K562 (cell line): ENCODE measurements around the gene VIT. TPM values are rescaled to one million over a fixed set of nuclear protein-coding genes. Genes with fewer than 3 reads are reported as not detected.

Experiments used
- ATAC-seq: fragments of 200-7000 bp; cut with Tn5 transposase; 3 replicates; pipeline ENCODE4 v1.9.1; 2020; ENCODE audit warnings: moderate library complexity
- BruUV-seq: library from RNA; stranded (reverse); fragments of 400-500 nt; replicated peaks from 2 replicates; lab custom pipeline; 2021; lab: Mats Ljungman, UMichigan
- CTCF ChIA-PET: fragments of 300-600 bp; formaldehyde crosslinking; extraction: SDS; loops from one replicate; lab custom pipeline; 2021; ENCODE audit warnings: low intra/inter-chr PET ratio; lab: Yijun Ruan, JAX
- POLR2A ChIA-PET: fragments of 300-600, 350-650 bp; sonication (Branson Sonifier 250); formaldehyde crosslinking; extraction: SDS; loops from one replicate; lab custom pipeline; 2021; ENCODE audit warnings: antibody characterized with exemption, inconsistent platforms; lab: Yijun Ruan, JAX
- DNase-seq, 4 experiments: peaks; one replicate each; pipeline versions ENCODE4 v3.0.0 to v3.0.0-alpha.2; 2011 to 2018; ENCODE audit warnings: low spot score in 3 of 4, mixed read lengths in 3 of 4; ENCODE audit errors: extremely low read depth in 1 of 4
- FAIRE-seq: peaks from 2 replicates; lab custom pipeline; 2011; peaks lifted over from hg19 to GRCh38; lab: Jason Lieb, UNC
- H2AFZ ChIP-seq: 2 replicates; pipeline ENCODE4 v1.6.0; 2011; ENCODE audit warnings: low read depth, low read length, control low read depth, inconsistent platforms
- H3K27ac ChIP-seq: fragments of 200-600 bp; 3 replicates; pipeline ENCODE4 v1.8.0; 2011; ENCODE audit warnings: low read depth, mild to moderate bottlenecking, control low read depth, inconsistent platforms, low read length, moderate library complexity, mixed read lengths; ENCODE audit errors: extremely low read depth
- H3K27me3 ChIP-seq, 2 experiments: fragments of 300-600 bp in 1 of 2; 2 replicates in 1 of 2; 3 replicates in 1 of 2; pipeline versions ENCODE4 v1.6.0 to v1.8.0; 2011; ENCODE audit warnings: inconsistent platforms in 2 of 2, low read length in 2 of 2, mild to moderate bottlenecking in 1 of 2, mixed read lengths in 1 of 2, moderate library complexity in 1 of 2; ENCODE audit not compliant: control insufficient read depth in 2 of 2, insufficient read depth in 2 of 2
- H3K36me3 ChIP-seq: fragments of 300-600 bp; 3 replicates; pipeline ENCODE4 v1.8.0; 2011; ENCODE audit warnings: mild to moderate bottlenecking, low read length, inconsistent platforms; ENCODE audit not compliant: control insufficient read depth, insufficient read depth
- H3K4me1 ChIP-seq, 2 experiments: fragments of 200-600 bp in 1 of 2; replicated peaks in 1 of 2; 2 replicates in 1 of 2; 3 replicates in 1 of 2; pipeline versions ENCODE4 v1.5.1 to v1.8.0; 2011; ENCODE audit warnings: inconsistent platforms in 2 of 2, low read length in 2 of 2, mild to moderate bottlenecking in 1 of 2, mixed read lengths in 1 of 2, moderate library complexity in 1 of 2; ENCODE audit not compliant: control insufficient read depth in 2 of 2, insufficient read depth in 2 of 2
- H3K4me2 ChIP-seq: 2 replicates; pipeline ENCODE4 v1.6.1; 2011; ENCODE audit warnings: low read length, control low read depth, inconsistent platforms, mixed read lengths; ENCODE audit not compliant: insufficient read depth
- H3K4me3 ChIP-seq: fragments of 200-600 bp; sonication (generic), shearing (Covaris generic); 2 replicates; pipeline ENCODE4 v1.5.1; 2016; ENCODE audit warnings: control low read depth, inconsistent platforms
- H3K79me2 ChIP-seq: fragments of 200-600 bp; 3 replicates; pipeline ENCODE4 v1.8.0; 2011; ENCODE audit warnings: low read length, inconsistent platforms; ENCODE audit not compliant: control insufficient read depth, insufficient read depth
- H3K9ac ChIP-seq, 2 experiments: 2 replicates each; pipeline versions ENCODE4 v1.6.0 to v1.6.1; 2011; ENCODE audit warnings: low read depth in 2 of 2, low read length in 2 of 2, control low read depth in 1 of 2, inconsistent platforms in 1 of 2, mild to moderate bottlenecking in 1 of 2, mixed read lengths in 1 of 2; ENCODE audit not compliant: insufficient read depth in 1 of 2
- H3K9me1 ChIP-seq: one replicate; pipeline ENCODE4 v1.6.0; 2011; ENCODE audit warnings: inconsistent platforms, mild to moderate bottlenecking, low read length, moderate library complexity; ENCODE audit not compliant: control insufficient read depth, insufficient read depth
- H3K9me3 ChIP-seq: replicated peaks from 2 replicates; pipeline ENCODE4 v1.5.1; 2011; ENCODE audit warnings: low read depth, low read length, inconsistent platforms; ENCODE audit not compliant: control insufficient read depth, insufficient read depth
- H4K20me1 ChIP-seq: replicated peaks from 2 replicates; pipeline ENCODE4 v1.6.1; 2011; ENCODE audit warnings: low read length, inconsistent platforms, mixed read lengths; ENCODE audit not compliant: control insufficient read depth, insufficient read depth
- GABPB2 ChIP-seq: fragments of 250-450 bp; sonication (Bioruptor Pico); conservative IDR thresholded peaks from 2 replicates; pipeline ENCODE4 v1.5.1; 2021; ENCODE audit warnings: mild to moderate bottlenecking
- HNRNPUL1 ChIP-seq: fragments of 200-400 bp; formaldehyde crosslinking; IDR thresholded peaks from 2 replicates; pipeline ENCODE4 v1.6.1; 2017; ENCODE audit warnings: low read length
- MCM2 ChIP-seq: fragments of 450-650 bp; IDR thresholded peaks from 2 replicates; pipeline ENCODE4 v1.6.1; 2017; ENCODE audit warnings: low read depth, mild to moderate bottlenecking
- RAD21 ChIP-seq, 2 experiments: fragments of 250-450 bp in 1 of 2; fragments of 450-650 bp in 1 of 2; sonication (Bioruptor Pico) in 1 of 2; formaldehyde crosslinking in 1 of 2; IDR thresholded peaks in 1 of 2; conservative IDR thresholded peaks in 1 of 2; 2 replicates each; pipeline versions ENCODE4 v1.4.0 to v1.8.0; 2020 to 2022; ENCODE audit warnings: mild to moderate bottlenecking in 2 of 2, moderate library complexity in 1 of 2
- TCF3 ChIP-seq: sonication (generic); formaldehyde crosslinking; IDR thresholded peaks from 2 replicates; pipeline ENCODE4 v1.4.0; 2020; ENCODE audit warnings: mild to moderate bottlenecking, missing genetic modification reagents
- ZNF354B ChIP-seq: fragments of 250-450 bp; sonication (Bioruptor Pico); IDR thresholded peaks from 2 replicates; pipeline ENCODE4 v1.4.0; 2020
- ZSCAN29 ChIP-seq: fragments of 450-650 bp; IDR thresholded peaks from 2 replicates; pipeline ENCODE4 v1.6.1; 2017
- WGBS: fragments of 100-300 bp; shearing (Covaris generic); methylation state at CpG from one replicate; pipeline ENCODE4 v1.1.6; 2016; ENCODE audit warnings: low coverage, mixed read lengths; ENCODE audit not compliant: insufficient coverage; ENCODE audit errors: missing lambda C conversion rate; 5-methylcytosine and 5-hydroxymethylcytosine counted together
- in situ Hi-C: fragments of 300-500 bp; cut with MboI; formaldehyde crosslinking; loops from 4 replicates; pipeline ENCODE4 v1.15.0; 2018; ENCODE audit warnings: inconsistent platforms, mixed read lengths
- intact Hi-C: fragments of 100-400 bp; cut with micrococcal nuclease; formaldehyde crosslinking; loops from 2 replicates; pipeline ENCODE4 v1.14.2; 2022
- polyA plus RNA-seq, 8 experiments: library from polyadenylated mRNA; depleted of rRNA in 4 of 8; stranded (reverse) in 5 of 8; unstranded in 3 of 8; fragments of >200 nt; fragmentation: Nextera tagmentation in 2 of 8; fragmentation: Illumina TruSeq in 1 of 8; extraction: Ambion mirVana in 2 of 8; extraction: Trizol in 1 of 8; gene quantifications; 2 replicates each; pipeline versions ENCODE4 v1.2.1 to v1.2.3, GENCODE V29; 2011 to 2014; ENCODE audit warnings: inconsistent platforms in 1 of 8, missing spikeins in 1 of 8
- total RNA-seq, 7 experiments: library from RNA; depleted of rRNA in 6 of 7; stranded (reverse); fragments of >200 nt in 6 of 7; fragmentation: Illumina TruSeq in 2 of 7; extraction: Trizol in 2 of 7; gene quantifications; 2 replicates each; pipeline versions ENCODE4 v1.2.1 to v1.2.3, GENCODE V29; 2011 to 2021; ENCODE audit warnings: low replicate concordance in 1 of 7
- TF ChIP-seq, protein P1 (sequence below): sonication (generic); formaldehyde crosslinking; IDR thresholded peaks from 2 replicates; pipeline ENCODE4 v1.8.0; 2022; ENCODE audit warnings: mild to moderate bottlenecking, low read depth, missing genetic modification reagents
- TF ChIP-seq, protein P2 (sequence below), 3 experiments: IDR thresholded peaks in 2 of 3; conservative IDR thresholded peaks in 1 of 3; 2 replicates each; pipeline ENCODE4 v1.5.1; 2011 to 2012; ENCODE audit warnings: low read length in 3 of 3, mild to moderate bottlenecking in 3 of 3, control low read depth in 2 of 3, improper control_type of control experiment in 1 of 3, inconsistent platforms in 1 of 3, low read depth in 1 of 3, mixed read lengths in 1 of 3, moderate library complexity in 1 of 3; ENCODE audit not compliant: insufficient read depth in 2 of 3

VIT gene
- total and polyA plus RNA-seq, 9 of the 15 experiments (the other 6 are each of a cell fraction or from before 2014, with no cell fraction given), result not detected

DNA sequence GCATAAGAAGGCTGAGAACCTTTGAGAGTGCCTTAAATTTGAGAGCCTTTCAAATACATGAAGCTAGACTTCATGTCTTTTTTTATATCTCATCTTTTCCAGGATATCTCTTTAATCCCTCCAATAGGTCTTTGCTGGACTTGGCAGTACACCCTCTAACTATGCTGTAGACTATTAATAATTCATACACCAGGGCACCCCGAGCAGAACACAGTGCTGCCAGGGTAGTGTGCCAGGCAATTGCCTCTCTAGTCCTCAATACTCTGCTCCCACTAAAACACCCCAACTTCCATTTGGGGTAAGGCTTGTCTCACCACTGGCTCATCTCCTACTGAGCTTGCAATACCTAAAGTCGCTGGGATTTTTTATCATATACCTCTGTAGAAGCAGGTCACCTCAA lies 80.8 kb downstream of the VIT start (continued):
- TF ChIP-seq, protein P1, sequence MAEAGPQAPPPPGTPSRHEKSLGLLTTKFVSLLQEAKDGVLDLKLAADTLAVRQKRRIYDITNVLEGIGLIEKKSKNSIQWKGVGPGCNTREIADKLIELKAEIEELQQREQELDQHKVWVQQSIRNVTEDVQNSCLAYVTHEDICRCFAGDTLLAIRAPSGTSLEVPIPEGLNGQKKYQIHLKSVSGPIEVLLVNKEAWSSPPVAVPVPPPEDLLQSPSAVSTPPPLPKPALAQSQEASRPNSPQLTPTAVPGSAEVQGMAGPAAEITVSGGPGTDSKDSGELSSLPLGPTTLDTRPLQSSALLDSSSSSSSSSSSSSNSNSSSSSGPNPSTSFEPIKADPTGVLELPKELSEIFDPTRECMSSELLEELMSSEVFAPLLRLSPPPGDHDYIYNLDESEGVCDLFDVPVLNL (CRISPR knock-in tag), result no peak
- TF ChIP-seq GABPB2 (CRISPR knock-in tag) (no peak), ZNF354B (CRISPR knock-in tag) (no peak), MCM2 (no peak), ZSCAN29 (no peak)

DNA sequence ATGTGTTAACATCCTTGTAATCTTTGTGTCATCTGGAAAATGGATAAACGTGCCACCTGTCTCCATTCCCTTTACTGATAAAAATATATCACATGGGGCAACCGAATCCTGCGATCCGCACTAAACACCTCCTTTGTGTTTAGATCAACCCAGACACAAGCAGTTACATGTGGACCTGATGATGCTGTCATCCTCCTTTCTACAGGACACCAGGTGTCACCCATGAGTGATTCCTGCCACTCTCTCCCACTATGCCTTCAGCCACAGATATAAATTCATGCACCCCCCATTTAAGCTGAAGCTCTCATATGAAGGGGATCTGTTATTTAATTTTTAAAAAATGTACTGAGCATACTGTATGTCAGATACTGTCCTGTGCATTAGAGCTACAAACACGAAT lies 81.3 kb downstream of the VIT start:
- no peaks in the 10 kb centered on the region for H3K36me3 ChIP-seq
- H3K4me2 ChIP-seq, result no peak overlapping the region
- in situ Hi-C loops, result loop anchor here (25.0 kb wide), 1 partner anchor 1110 kb away; no protein-coding TSS in a partner anchor
- no peaks in the 10 kb centered on the region; a peak in 2 of 5 replicates for H3K4me1 ChIP-seq
- no peak overlapping the region for H3K4me3 ChIP-seq
- no peak for TF ChIP-seq TCF3
- TF ChIP-seq, protein P2, sequence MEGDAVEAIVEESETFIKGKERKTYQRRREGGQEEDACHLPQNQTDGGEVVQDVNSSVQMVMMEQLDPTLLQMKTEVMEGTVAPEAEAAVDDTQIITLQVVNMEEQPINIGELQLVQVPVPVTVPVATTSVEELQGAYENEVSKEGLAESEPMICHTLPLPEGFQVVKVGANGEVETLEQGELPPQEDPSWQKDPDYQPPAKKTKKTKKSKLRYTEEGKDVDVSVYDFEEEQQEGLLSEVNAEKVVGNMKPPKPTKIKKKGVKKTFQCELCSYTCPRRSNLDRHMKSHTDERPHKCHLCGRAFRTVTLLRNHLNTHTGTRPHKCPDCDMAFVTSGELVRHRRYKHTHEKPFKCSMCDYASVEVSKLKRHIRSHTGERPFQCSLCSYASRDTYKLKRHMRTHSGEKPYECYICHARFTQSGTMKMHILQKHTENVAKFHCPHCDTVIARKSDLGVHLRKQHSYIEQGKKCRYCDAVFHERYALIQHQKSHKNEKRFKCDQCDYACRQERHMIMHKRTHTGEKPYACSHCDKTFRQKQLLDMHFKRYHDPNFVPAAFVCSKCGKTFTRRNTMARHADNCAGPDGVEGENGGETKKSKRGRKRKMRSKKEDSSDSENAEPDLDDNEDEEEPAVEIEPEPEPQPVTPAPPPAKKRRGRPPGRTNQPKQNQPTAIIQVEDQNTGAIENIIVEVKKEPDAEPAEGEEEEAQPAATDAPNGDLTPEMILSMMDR (IDR thresholded peaks at IDR 0.05 in 2 of 3, conservative IDR thresholded peaks at IDR 0.05 in 1 of 3; ENCODE audit: insufficient read depth in 2 of 3, low read depth in 1 of 3, low read length in 3 of 3), result peak in 2 of 3 experiments; percentile 4 to 11; a peak in 1 of 6 replicates
- no peak for TF ChIP-seq HNRNPUL1
- peak in 1 of 2 experiments; percentile 21; a peak in 1 of 4 replicates for TF ChIP-seq RAD21 (CRISPR knock-in tag; conservative IDR thresholded peaks at IDR 0.05 in 1 of 2, IDR thresholded peaks at IDR 0.05 in 1 of 2)
- no peaks in the 10 kb centered on the region for H3K79me2 ChIP-seq
- FAIRE-seq, result no peak
- no peaks in the 10 kb centered on the region for H4K20me1 ChIP-seq
- no peak for DNase-seq
- CTCF ChIA-PET, result no interaction called here
- intact Hi-C loops, result loop anchor here (10.0 kb wide), 1 partner anchor 423 kb away; the partner anchor contains the start of gene CRIM1
- no peaks in the 10 kb centered on the region for H3K9me1 ChIP-seq
- WGBS, result 3% methylated on average over 5 of the region's 5 CpGs
- H3K27ac ChIP-seq, result no peak overlapping the region
- no peak overlapping the region for H3K9ac ChIP-seq
- peak; percentile 22; the same call in 1 of the 3 replicates for ATAC-seq
- H3K9me3 ChIP-seq, result no peaks in the 10 kb centered on the region
- peaks cover 13 to 27% of the 10 kb centered on the region in 2 experiments for H3K27me3 ChIP-seq
- no peak overlapping the region for H2AFZ ChIP-seq
- BruUV-seq, result no TSS peak
- POLR2A ChIA-PET, result no interaction called here
